LNCaP clone FGC (cell line): ENCODE results near the gene SLC44A5.

Experiments
- DNase-seq: peaks from one replicate; pipeline ENCODE4 v3.0.0-alpha.2; 2011; ENCODE audit warnings: low read depth
- H3K4me3 ChIP-seq: 2 replicates; pipeline ENCODE4 v1.5.1; 2011; ENCODE audit warnings: mild to moderate bottlenecking, low read depth, low read length, control low read depth
- CTCF ChIP-seq: IDR thresholded peaks from 2 replicates; pipeline ENCODE4 v1.5.1; 2012; ENCODE audit warnings: mild to moderate bottlenecking; ENCODE audit not compliant: control insufficient read depth, insufficient read depth; ENCODE audit errors: extremely low read depth

SLC44A5 gene

DNA sequence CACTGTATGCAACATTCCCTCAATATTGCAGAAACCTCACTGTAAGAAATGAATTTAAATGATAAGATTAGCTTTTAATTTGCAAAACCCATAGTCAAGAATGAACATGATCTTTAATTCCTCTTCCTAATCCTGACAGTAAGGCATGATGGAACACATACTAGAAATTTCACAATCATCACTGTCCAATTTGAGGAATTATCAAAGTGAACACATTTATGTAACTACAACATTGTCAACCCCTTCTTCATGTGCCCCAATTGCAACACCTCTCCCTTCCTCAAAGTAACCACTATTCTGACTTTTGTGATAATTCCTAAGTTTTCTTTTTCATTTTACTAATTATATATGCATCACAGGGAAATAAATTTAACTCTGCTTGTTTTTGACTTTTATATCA lies 373.6 kb downstream of the SLC44A5 start:
- DNase-seq, result no peak
- TF ChIP-seq CTCF, result no peak
- no peak overlapping the region for H3K4me3 ChIP-seq

DNA sequence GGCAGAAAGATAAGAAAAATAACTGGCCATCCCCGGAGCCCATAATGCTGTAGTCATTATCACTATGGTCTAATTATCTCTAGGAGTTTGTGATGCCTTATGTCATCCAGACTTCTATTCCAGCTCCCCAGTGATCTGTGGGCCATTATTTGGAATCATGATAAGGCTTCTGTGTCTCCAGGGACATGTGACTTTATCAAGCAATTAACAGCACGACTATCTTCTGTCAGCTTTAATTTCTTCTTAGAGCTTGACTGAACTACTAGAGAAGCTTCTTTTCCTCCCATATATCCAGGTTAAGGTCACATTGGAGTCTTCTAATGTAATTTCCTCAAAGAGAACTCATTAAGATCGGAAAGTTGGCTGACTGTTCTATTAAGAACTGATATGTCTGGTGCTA lies 376.4 kb downstream of the SLC44A5 start:
- H3K4me3 ChIP-seq, result no peak overlapping the region
- DNase-seq, result no peak
- no peak for TF ChIP-seq CTCF

DNA sequence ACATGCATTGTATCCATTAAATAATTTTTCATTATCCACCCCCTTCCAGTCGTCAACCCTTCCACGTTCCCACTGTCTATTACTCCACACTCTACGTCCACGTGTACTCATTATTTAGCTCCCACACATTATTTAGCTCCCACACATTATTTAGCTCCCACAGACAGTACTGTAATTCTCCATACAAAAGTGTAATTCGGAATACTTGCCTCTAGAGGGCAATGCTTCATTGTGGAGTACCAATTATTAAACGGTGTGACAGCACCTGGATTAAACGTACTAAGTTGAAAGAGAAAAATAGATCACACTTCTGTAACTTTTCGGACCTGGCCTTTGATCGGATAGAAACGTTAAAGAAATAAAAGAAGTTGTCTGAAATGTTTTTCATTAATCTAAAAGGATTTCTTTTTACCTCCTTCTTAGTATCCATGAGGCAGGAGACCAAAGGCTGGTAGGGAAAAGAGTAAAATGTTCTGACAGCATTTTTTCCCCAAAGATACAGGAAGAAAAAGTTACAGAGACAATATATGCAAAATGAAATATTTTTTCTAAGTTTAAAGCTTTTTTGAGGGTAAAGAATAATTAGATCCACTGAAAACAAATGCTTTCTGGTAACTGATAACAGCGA lies 377.5 kb downstream of the SLC44A5 start:
- peak; percentile 3 for DNase-seq
- peak; percentile 72 for TF ChIP-seq CTCF
- H3K4me3 ChIP-seq, result no peak overlapping the region

- no peak for DNase-seq
- H3K4me3 ChIP-seq, result no peak overlapping the region
- TF ChIP-seq CTCF, result no peak
Measured at GRCh38 chr1:75220072-75220471, 390.8 kb downstream of the SLC44A5 start.

DNA sequence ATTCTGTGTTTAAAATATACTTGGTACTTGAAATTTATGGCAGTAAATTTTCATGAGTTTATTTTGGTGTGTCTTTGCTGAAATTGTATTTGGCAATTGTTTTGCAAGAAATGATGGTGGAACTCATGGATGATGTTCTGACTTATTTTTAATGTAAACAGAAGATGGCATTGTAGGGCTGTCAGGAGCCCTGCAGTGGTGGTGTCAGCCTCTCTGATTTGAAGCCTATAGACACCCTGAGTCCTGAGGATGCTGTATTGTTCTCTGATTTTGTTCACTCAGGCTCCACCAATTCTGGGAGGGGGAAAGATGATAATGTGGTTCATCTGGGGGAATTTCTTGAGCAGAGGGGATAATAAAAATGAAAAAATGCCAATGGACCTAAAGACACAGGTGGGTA lies 396.9 kb downstream of the SLC44A5 start:
- no peak for DNase-seq
- H3K4me3 ChIP-seq, result no peak overlapping the region
- no peak for TF ChIP-seq CTCF

- TF ChIP-seq CTCF, result no peak
Measured at GRCh38 chr1:75211648-75212047, 399.3 kb downstream of the SLC44A5 start.

GRCh38 chr1:75208862-75209261 lies 402.1 kb downstream of the SLC44A5 start:
- H3K4me3 ChIP-seq, result no peak overlapping the region
- no peak for DNase-seq
- no peak for TF ChIP-seq CTCF

More at GRCh38 chr1:75211648-75212047, 399.3 kb downstream of the SLC44A5 start:
- DNase-seq, result no peak
- no peak overlapping the region for H3K4me3 ChIP-seq
